ENCODE data around the gene ETV6.

ETV6 gene

DNA sequence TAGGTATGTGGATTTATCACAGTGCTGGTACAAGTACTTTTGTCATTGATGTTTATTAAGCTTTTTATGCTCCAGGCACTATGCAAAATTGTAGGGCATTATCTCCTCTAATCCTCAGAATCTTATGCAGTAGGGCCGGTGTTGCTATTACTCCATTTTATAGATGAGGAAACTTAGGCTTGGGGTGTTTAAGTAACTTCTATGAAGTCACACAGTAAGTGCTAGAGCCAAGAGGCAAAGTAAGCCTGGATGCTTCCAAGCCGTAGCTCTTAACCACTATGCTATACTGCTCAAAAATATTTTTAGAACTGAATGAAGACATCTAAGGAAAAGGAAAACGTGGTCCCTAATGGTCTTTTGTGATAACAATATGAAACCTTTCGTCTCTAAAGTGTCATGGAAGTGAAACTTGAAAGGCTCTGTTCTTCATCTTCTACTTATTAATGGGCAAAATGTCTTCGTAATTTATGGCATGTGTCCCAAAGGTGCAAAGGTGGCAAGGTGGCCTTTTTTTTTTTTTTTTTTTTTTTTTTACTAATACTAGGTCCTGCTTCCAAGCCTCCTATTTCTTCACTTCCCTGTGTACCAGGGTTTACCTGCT, 85.2 kb downstream of the ETV6 start:
- ChIA-PET POLR2A (interaction anchor here (0.6 kb wide), 1 partner anchor 8 kb away, joined by 3 read pairs; no protein-coding TSS in a partner anchor), CTCF (interaction anchor here (0.9 to 1.7 kb wide), 5 partner anchors 10 to 75 kb away, joined by 3 to 19 read pairs (median 4); no protein-coding TSS in a partner anchor)
- no peak for DNase-seq (ENCODE audit: extremely low spot score)
- TF ChIP-seq, protein P1, sequence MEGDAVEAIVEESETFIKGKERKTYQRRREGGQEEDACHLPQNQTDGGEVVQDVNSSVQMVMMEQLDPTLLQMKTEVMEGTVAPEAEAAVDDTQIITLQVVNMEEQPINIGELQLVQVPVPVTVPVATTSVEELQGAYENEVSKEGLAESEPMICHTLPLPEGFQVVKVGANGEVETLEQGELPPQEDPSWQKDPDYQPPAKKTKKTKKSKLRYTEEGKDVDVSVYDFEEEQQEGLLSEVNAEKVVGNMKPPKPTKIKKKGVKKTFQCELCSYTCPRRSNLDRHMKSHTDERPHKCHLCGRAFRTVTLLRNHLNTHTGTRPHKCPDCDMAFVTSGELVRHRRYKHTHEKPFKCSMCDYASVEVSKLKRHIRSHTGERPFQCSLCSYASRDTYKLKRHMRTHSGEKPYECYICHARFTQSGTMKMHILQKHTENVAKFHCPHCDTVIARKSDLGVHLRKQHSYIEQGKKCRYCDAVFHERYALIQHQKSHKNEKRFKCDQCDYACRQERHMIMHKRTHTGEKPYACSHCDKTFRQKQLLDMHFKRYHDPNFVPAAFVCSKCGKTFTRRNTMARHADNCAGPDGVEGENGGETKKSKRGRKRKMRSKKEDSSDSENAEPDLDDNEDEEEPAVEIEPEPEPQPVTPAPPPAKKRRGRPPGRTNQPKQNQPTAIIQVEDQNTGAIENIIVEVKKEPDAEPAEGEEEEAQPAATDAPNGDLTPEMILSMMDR (IDR thresholded peaks at IDR 0.05; ENCODE audit: control extremely low read depth, extremely low read depth, low read depth, missing control alignments): no peak

DNA sequence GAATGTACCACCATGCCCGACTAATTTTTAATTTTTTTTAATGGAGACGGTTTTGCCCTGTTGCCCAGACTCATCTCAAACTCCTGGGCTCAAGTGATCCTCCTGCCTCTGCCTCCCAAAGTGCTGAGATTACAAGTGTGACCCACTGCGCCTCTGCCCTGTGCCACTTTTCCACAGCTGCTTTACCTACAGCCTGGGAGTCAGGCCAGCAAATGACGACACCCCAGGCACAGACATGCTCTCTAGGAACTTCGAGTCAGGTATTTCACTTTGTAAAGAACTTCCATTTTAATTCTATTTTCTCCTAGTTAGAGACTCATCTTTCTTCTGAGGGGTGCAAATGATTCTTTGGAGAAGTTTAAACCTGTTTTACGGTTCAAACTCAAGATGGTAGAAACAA, 89.0 kb downstream of the ETV6 start:
- DNase-seq (ENCODE audit: extremely low spot score): no peak
- ChIA-PET POLR2A (no interaction called here), CTCF (interaction anchor here (1.5 to 2.1 kb wide), 4 partner anchors 11 to 294 kb away, joined by 3 to 7 read pairs (median 4); no protein-coding TSS in a partner anchor)
- TF ChIP-seq, protein P1 (IDR thresholded peaks at IDR 0.05; ENCODE audit: control extremely low read depth, extremely low read depth, low read depth, missing control alignments): no peak

DNA sequence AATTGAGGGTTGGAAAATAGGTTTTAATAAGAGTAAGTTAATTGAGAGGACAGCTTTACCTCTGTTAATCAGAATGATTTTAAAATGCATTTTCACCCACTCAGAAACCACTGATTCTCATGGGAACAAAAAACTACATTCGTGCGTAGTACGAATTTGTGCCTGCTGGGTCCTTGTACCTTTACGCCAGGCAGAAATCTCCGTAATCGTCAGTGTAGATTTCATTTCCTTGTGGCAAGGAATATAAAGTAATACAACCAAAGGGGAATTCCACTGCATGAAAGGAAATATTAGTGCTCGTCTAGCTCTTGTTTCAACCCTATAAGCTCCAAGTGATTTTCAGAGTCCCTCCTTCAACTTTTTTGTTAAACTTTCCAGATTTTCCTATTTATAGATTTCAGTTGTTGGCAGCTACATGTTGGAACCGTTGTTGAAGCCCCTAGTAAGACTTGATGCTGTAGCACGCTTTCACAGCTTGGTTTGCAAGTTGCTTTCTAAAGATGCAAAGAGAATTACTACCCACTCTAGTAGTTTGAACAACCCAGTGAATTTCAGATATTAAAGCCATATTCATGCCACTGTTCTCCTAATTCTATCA, 90.6 kb downstream of the ETV6 start:
- POLR2A ChIA-PET: no interaction called here
- CTCF ChIA-PET: interaction anchor here (0.9 to 2.1 kb wide), 5 partner anchors 10 to 293 kb away, joined by 3 to 7 read pairs (median 3); no protein-coding TSS in a partner anchor
- TF ChIP-seq, protein P1 (IDR thresholded peaks at IDR 0.05; ENCODE audit: control extremely low read depth, extremely low read depth, low read depth, missing control alignments): no peak

DNA sequence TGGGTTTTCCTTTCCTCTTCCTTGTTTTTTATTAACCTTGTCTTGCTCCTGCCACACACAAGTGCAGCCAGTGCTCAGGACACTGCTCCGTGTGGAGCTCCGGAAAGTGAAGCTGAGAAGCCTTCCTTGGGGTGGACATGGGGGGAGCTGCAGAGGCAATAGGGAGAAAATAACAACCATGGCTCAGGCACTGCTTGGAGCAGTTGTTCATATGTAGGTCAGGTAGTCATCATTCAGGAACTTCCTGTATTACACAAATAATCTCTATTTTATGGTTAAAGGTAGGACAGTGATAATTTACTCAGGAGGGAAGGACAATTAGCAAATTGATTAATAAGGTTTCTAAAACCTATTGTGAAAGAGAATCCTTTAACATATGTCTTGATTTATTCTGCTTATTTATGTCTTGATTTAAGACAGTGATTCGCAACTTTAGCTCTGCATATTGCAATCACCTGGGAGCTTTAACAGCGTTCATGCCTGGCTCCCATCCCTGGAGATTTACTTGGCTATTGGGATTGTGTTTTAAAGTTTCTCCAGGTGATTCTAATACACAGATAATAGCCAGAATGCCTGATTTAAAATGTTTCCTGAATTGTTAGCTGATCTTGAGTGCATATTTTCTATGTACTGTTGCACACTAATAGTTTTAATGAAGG, 92.1 kb downstream of the ETV6 start:
- CTCF ChIA-PET: interaction anchor here (1.0 to 2.0 kb wide), 6 partner anchors 9 to 35 kb away, joined by 3 to 7 read pairs (median 5); no protein-coding TSS in a partner anchor
- POLR2A ChIA-PET: no interaction called here
- TF ChIP-seq, protein P1 (IDR thresholded peaks at IDR 0.05; ENCODE audit: control extremely low read depth, extremely low read depth, low read depth, missing control alignments): no peak

More for the DNA sequence above, 90.6 kb downstream of the ETV6 start:
- no peak for DNase-seq (ENCODE audit: extremely low spot score)

DNA sequence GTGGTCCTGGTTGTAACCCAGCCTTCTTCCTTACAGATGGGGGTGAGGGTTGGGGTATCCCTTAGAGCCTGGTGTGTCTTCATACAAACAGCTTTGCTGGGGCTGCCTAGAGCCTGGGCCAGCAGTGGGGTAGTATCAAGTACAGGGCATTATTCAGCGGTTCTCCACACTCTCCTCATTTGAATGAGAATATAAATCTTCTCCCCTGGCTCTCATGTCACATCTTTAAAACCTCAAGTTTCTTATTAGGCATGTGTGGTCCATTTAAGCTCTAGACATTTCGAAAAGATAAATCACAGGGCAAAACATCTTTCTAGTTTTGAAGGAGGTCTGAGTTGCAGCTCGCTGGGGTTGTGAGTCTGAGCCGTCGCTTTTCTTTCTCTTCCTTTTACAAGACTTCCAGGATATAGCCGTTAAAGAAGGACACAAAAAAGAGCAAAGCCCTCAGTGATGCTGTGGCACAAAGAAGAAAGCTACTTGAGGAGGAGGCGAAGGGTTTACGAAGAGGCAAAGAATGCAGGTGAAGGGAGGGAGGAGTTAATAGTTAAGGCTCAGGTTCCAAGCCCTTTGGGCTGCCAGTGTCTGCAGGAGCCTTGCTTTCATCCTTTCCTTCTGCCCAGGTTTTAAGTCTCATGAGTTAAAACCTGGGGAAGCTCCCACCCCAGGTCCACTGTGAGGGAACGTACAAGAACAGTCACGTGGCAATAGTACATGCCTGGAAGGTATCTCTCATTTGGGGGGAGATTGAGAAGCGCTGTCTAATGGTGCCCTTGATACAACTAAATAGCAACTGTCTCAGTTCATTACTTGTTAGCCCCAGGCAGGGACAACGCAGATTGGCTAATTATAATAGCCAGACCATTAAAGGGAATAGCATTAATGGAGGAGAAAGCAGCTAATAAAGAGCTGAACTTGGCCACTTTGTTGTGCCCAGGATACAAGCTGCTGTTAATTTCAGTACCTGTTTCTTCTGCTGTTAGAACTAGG, 94.2 kb downstream of the ETV6 start:
- no peak for DNase-seq (ENCODE audit: extremely low spot score)
- CTCF ChIA-PET: interaction anchor here (0.8 to 4.1 kb wide), 10 partner anchors 9 to 289 kb away, joined by 3 to 19 read pairs (median 5); no protein-coding TSS in a partner anchor
- TF ChIP-seq, protein P1 (IDR thresholded peaks at IDR 0.05; ENCODE audit: control extremely low read depth, extremely low read depth, low read depth, missing control alignments): no peak

More for the DNA sequence above, 92.1 kb downstream of the ETV6 start:
- no peak for DNase-seq (ENCODE audit: extremely low spot score)

More for the DNA sequence above, 94.2 kb downstream of the ETV6 start:
- POLR2A ChIA-PET: interaction anchor here (0.5 kb wide), 1 partner anchor 877 kb away, joined by 7 read pairs; no protein-coding TSS in a partner anchor

Measured in GM10248 (cell line).